ENCODE data around the gene TMEM86B. TPM values are rescaled to one million over a fixed set of nuclear protein-coding genes. Genes with fewer than 3 reads are reported as not detected.

Gene TMEM86B
- total RNA-seq, 3 donors from 2014 or later, result 5.8 to 6.9 (median 6.2) TPM

DNA sequence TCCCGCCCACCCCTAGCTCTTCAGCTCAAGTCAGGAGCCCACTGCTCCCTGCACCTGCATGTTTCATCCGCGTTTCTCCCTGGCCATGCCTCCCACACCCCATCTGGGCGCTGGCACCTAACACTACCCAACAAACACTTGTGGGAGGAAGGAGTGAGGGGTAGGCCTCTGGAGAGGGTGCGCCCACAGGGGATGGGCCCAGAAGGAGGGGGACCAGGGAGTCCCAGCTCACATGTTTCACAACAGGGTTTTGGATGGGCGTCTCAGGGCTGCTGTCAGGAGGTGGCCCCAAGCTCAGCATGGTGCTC, 12.1 kb upstream of the TMEM86B start:
- Mint-ChIP-seq H3K9me3 (no peaks in the 10 kb centered on the region), H3K4me1 (ENCODE audit: low read depth) (peaks cover 2% of the 10 kb centered on the region), H3K27me3 (ENCODE audit: low read depth) (no peaks in the 10 kb centered on the region), H3K36me3 (ENCODE audit: insufficient read depth) (peaks cover 31% of the 10 kb centered on the region), H3K4me3 (no peak overlapping the region)
- no peak for ATAC-seq
- no peak for DNase-seq

DNA sequence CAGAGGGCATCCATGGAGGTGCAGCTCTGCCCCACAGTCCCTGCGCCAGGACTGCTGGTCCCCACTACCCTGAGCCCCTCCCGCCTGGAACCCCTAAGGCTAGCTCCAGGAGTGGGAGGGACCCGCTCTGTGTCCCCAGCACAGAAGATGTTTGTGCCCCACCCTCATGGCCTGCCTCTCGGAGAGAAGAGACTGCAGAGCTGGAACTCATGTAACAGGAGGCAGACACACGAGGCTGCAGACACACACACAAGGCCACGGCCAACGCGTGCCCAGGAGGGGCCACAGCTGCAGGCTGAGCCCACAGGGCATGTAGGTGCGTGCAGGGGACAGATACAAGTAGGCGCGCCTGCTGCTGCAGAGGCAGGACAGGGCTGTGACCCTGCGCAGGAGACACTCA, 10.4 kb upstream of the TMEM86B start:
- ATAC-seq (no peak), DNase-seq (no peak)
- H3K36me3 Mint-ChIP-seq (ENCODE audit: insufficient read depth), result peaks cover 44% of the 10 kb centered on the region
- H3K27me3 Mint-ChIP-seq (ENCODE audit: low read depth), result no peaks in the 10 kb centered on the region
- peaks cover 2% of the 10 kb centered on the region for H3K4me1 Mint-ChIP-seq (ENCODE audit: low read depth)
- H3K9me3 Mint-ChIP-seq, result no peaks in the 10 kb centered on the region
- no peak overlapping the region for H3K4me3 Mint-ChIP-seq

DNA sequence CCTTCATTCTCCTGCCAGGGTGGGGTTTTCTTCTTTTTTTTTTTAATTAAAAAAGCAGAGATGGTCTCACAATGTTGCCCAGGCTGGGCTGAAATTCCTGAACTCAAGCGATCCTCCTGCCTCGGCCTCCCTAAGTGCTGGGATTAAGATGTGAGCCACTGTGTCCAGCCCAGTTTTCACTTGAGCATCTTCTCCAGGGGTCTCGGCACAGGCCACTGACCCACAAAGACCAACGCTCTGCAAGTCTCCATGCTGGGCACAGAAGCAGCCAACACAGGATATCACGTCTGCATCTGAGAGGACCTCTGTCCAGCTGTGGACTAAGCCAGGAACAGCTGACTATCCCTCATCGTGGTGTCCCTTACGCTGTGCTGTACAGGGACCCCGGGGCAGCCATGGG, 9.5 kb upstream of the TMEM86B start:
- ATAC-seq (no peak), DNase-seq (no peak)
- Mint-ChIP-seq H3K4me3 (no peak overlapping the region), H3K9me3 (no peaks in the 10 kb centered on the region), H3K27me3 (ENCODE audit: low read depth) (no peaks in the 10 kb centered on the region), H3K36me3 (ENCODE audit: insufficient read depth) (peaks cover 49% of the 10 kb centered on the region), H3K4me1 (ENCODE audit: low read depth) (peaks cover 2% of the 10 kb centered on the region)

DNA sequence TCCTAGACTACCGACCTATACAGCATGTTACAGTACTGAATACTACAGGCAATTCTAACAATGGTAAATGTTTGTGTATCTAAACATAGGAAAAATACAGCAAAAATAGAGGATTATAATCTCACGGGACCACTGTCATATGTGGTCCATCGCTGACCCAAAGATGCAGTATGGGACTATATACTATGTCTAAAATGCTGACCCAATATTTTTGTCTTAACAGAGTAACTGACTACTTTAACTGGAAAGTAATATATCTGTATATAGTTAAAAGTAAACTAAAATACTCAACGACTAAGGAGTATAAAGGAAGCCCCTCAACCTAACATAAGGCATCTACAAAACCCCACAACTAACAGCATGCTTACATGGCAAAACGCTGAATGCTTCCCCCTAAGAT, 4.4 kb upstream of the TMEM86B start:
- ATAC-seq, result no peak
- Mint-ChIP-seq H3K27me3 (ENCODE audit: low read depth) (no peaks in the 10 kb centered on the region), H3K9me3 (no peaks in the 10 kb centered on the region), H3K4me3 (no peak overlapping the region), H3K36me3 (ENCODE audit: insufficient read depth) (peaks cover 46% of the 10 kb centered on the region), H3K4me1 (ENCODE audit: low read depth) (no peaks in the 10 kb centered on the region)
- no peak for DNase-seq

DNA sequence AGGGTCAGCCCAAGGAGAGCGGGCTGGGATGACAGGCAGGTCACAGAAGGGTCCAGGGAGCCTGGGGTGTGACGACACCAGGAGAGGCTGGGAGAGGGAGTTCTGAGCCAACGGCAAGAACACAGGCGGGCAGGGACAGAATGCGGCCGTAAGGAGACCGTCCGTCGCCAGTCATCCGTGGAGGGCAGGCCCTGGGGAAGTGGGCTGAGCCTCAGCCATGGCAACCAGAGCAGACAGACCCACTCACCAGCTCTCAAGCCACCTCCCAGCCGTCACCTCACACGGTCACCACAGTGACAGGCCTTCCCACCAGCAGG, 3.7 kb upstream of the TMEM86B start:
- Mint-ChIP-seq H3K27me3 (ENCODE audit: low read depth) (no peaks in the 10 kb centered on the region), H3K4me1 (ENCODE audit: low read depth) (no peaks in the 10 kb centered on the region), H3K4me3 (no peak overlapping the region), H3K9me3 (no peaks in the 10 kb centered on the region), H3K36me3 (ENCODE audit: insufficient read depth) (peaks cover 46% of the 10 kb centered on the region)
- DNase-seq (no peak), ATAC-seq (no peak)

DNA sequence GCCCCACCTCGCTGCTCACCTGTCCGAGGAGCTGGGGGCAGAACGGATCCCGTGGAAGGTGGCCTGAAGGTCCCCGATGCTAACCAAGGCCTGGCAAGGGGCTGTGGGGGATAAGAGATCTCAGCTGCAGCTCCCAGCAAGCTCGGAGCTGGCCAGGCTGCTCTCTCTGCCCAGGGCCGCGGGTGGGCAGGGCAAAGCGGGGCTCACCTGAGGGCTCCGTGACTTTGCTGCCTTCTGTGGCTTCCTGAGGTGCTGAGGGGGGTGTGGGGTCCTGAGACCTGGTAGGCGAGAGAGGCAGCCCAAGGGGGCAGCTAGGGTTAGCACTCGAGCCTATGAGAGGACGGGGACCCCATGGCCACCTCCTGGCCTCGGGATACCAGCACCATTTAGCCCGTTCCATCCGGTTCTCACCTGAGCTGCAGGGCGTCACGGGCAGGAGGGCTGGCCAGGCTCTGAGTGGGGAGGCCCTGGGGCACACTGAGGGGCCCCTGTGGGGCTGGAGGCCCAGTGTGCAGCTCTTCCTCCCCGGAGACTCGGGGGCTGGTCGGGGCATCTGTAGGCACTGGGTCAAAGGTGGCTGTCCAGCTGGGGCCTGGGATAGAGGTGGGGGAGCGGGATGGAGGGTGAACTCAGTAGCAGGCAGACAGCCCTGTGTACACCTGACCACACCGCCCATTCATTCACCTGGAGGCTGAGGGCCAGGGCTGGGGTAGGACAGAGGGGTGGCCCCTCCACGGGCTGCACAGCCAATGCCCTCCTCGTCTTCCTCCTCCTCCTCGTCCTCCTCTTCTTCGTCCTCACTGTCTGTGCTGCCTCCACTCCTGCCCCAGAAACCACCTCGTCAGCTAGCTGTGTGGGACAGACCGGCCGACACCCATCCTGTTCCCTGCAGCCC, 3.1 kb upstream of the TMEM86B start:
- Mint-ChIP-seq H3K27me3 (ENCODE audit: low read depth) (no peaks in the 10 kb centered on the region), H3K9me3 (no peaks in the 10 kb centered on the region), H3K36me3 (ENCODE audit: insufficient read depth) (peaks cover 40% of the 10 kb centered on the region), H3K4me1 (ENCODE audit: low read depth) (no peaks in the 10 kb centered on the region), H3K4me3 (no peak overlapping the region)
- DNase-seq (no peak), ATAC-seq (no peak)

DNA sequence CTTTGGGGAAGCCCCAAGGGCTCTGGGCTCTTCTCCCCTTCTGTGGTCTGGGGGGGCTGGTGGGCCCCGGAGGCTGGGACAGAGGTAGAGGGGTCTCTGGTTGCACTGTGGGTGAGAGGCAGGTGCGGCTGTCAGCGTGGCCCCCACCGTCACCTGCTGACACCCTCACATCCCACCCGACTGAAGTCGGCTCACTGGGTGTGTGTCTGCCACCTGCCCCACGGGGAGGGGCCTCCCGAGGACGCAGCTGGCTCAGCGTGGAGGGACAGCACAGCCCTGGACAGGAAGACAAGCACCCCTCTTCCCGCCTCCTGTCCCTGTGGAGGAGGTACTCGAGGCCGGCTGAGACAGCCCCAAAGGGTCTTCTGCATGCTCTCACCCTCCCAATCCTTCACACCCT, 2.2 kb upstream of the TMEM86B start:
- Mint-ChIP-seq H3K36me3 (ENCODE audit: insufficient read depth) (peaks cover 33% of the 10 kb centered on the region), H3K27me3 (ENCODE audit: low read depth) (no peaks in the 10 kb centered on the region), H3K9me3 (no peaks in the 10 kb centered on the region), H3K4me3 (no peak overlapping the region), H3K4me1 (ENCODE audit: low read depth) (no peaks in the 10 kb centered on the region)
- DNase-seq, result no peak
- ATAC-seq, result no peak

DNA sequence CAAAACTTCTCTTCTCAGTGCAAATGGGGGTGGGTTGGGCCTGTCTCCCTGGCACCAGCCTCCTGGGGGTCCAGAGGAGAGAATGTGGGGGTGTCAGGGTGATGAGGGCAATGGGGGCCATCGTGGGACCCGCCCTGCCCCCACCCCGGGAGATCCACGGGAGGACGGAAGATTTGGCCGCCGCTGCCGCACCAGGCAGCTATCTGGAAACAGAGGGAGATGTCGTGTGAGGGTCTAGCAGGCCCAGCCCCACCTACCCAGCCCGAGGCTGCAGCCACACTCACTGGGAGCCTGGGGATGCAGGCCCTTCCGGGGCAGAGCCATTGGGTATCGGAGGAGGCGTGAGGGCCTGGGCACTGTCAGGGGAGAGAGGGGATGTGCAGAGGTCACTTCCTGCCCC, 1.8 kb upstream of the TMEM86B start:
- H3K4me3 Mint-ChIP-seq, result no peak overlapping the region
- H3K4me1 Mint-ChIP-seq (ENCODE audit: low read depth), result peaks cover 2% of the 10 kb centered on the region
- H3K27me3 Mint-ChIP-seq (ENCODE audit: low read depth), result no peaks in the 10 kb centered on the region
- ATAC-seq, result no peak
- H3K9me3 Mint-ChIP-seq, result no peaks in the 10 kb centered on the region
- DNase-seq, result no peak
- peaks cover 36% of the 10 kb centered on the region for H3K36me3 Mint-ChIP-seq (ENCODE audit: insufficient read depth)

DNA sequence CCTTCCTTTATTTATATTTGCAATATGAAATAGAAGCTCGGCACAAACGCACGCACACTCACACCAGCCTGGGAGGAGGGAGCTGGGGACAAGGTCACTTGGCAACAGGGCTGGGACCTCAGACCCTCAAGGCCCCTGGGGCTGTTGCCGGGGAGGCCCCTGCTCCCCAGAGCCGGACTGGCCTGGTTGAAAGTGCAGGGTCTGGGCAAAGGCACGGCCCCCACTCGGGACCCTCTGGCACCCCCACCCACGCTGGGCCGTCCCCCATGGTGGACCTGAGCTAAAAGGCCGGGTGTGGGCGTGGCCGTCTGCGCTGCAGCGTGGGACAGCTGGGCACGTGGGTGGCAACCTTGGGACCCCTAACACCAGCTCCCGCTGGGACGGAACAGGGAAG, 1.2 kb upstream of the TMEM86B start:
- ATAC-seq (no peak), DNase-seq (no peak)
- H3K27me3 Mint-ChIP-seq (ENCODE audit: low read depth), result no peaks in the 10 kb centered on the region
- H3K4me1 Mint-ChIP-seq (ENCODE audit: low read depth), result peaks cover 2% of the 10 kb centered on the region
- peaks cover 31% of the 10 kb centered on the region for H3K36me3 Mint-ChIP-seq (ENCODE audit: insufficient read depth)
- no peaks in the 10 kb centered on the region for H3K9me3 Mint-ChIP-seq
- H3K4me3 Mint-ChIP-seq, result no peak overlapping the region

DNA sequence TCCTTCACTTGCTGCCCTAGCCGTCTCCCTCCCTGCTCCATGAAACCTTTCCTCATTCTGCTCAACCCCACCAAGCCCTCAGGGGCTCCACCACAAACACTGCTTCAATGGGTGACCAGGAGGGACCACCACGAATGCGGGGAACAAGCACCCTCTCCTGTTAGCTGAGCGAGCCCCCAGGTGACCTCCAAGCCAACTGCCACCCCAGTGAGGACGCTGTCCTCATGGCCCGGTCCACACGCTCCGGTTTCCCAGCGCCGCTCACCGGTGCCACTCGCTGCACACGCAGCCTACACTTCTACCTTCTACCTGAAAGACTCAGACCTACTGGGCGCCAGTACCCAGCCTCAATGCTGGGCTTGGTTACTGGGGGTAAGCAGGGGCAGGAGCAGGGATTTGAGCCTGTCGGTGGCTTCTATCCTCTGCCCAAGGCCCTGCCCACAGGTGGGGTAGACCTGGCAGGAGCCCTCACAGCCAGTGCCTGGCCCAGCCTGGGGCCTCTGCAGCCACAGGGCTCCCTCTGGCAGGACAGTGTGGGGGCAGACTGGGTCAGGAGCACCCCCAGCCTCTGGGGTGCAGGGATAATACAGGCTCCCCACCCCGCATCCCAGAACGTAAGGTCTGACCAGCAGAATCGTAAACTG, 704 bp upstream of the TMEM86B start:
- H3K4me3 Mint-ChIP-seq, result no peak overlapping the region
- no peaks in the 10 kb centered on the region for H3K9me3 Mint-ChIP-seq
- no peak for DNase-seq
- H3K4me1 Mint-ChIP-seq (ENCODE audit: low read depth), result peaks cover 2% of the 10 kb centered on the region
- H3K27me3 Mint-ChIP-seq (ENCODE audit: low read depth), result no peaks in the 10 kb centered on the region
- peaks cover 26% of the 10 kb centered on the region for H3K36me3 Mint-ChIP-seq (ENCODE audit: insufficient read depth)
- ATAC-seq, result no peak

DNA sequence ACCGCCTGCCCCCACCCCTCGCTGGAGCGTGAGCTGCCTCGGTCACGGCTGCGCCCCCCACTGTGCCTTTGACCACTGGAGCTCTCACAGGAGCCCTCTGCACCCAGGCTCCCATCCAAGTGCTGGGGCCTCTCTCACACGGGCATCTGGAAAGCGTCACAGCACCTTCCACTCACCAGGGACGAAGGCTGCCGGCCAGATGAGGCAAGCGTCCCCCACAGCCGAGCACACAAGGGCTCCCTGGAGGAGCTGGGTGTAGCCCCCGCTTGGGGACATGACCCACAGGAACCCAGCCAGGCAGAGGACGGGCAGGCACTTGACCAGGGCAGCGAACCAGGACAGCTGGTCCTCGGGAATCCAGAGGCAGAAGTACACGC, 560 bp downstream of the TMEM86B start:
- H3K9me3 Mint-ChIP-seq, result no peaks in the 10 kb centered on the region
- no peaks in the 10 kb centered on the region for H3K27me3 Mint-ChIP-seq (ENCODE audit: low read depth)
- peaks cover 2% of the 10 kb centered on the region for H3K4me1 Mint-ChIP-seq (ENCODE audit: low read depth)
- H3K4me3 Mint-ChIP-seq, result no peak overlapping the region
- H3K36me3 Mint-ChIP-seq (ENCODE audit: insufficient read depth), result peaks cover 18% of the 10 kb centered on the region
- DNase-seq, result no peak
- ATAC-seq, result no peak

DNA sequence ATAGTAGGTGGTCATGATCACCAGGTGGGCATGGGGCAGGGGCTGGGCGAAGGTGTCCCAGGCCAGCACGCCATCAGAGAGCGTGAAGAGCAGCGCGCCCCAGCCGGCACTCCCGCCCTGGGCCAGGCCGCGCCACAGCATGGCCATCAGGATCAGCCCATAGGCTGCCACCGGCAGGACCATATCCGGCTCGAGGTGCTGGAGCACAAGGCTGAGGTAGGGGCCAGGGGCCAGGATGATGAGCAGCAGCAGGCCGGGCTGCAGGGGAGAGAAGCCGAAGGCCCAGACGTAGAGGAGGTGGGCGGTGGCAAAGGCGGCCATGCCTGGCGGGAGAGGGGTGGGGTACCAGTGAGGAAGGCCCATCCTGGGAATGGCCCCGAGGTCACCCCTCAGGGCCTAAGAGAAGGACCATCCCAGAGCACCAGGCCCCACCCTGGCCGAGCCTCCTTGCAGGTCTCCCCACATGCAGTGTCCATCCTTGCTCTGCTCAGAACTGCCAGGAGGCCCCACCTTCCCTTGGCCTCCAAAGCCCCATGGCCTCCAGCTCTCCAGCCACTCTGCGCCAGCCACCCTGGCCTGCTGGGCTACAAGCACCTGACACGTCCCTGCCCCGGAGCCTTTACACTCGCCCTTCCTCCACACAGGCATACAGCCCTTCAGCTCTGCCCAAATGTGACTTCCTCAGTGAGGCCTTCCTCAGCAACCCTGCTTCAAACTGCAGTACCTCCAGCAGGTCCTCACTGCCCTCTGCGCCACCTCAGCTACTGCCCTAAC, 1.1 kb downstream of the TMEM86B start:
- DNase-seq (no peak), ATAC-seq (no peak)
- H3K9me3 Mint-ChIP-seq, result no peaks in the 10 kb centered on the region
- H3K4me3 Mint-ChIP-seq, result no peak overlapping the region
- H3K4me1 Mint-ChIP-seq (ENCODE audit: low read depth), result peaks cover 2% of the 10 kb centered on the region
- H3K36me3 Mint-ChIP-seq (ENCODE audit: insufficient read depth), result peaks cover 14% of the 10 kb centered on the region
- no peaks in the 10 kb centered on the region for H3K27me3 Mint-ChIP-seq (ENCODE audit: low read depth)

DNA sequence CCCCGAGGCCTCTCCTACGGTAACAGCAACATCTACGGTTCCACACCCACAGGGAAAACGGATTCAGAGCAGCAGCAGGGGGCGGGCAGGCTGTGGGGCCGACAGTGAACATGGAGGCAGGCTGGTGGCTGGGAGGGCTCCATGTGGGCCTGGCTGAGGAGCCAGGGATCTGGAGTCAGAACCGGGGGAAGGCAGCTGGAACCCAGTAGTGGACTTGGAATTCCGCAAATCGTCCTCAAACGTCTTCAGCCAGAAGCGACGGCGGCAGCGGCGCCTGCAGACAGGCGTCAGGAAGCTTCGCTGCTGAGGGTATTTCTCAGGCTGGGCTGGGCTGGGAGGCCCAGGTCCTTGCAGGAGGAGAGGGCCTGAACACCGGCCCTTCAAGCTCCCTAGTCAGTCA, 1.8 kb downstream of the TMEM86B start:
- Mint-ChIP-seq H3K4me1 (ENCODE audit: low read depth) (peaks cover 2% of the 10 kb centered on the region), H3K36me3 (ENCODE audit: insufficient read depth) (peaks cover 10% of the 10 kb centered on the region), H3K27me3 (ENCODE audit: low read depth) (no peaks in the 10 kb centered on the region), H3K4me3 (no peak overlapping the region), H3K9me3 (no peaks in the 10 kb centered on the region)
- no peak for ATAC-seq
- DNase-seq, result no peak

DNA sequence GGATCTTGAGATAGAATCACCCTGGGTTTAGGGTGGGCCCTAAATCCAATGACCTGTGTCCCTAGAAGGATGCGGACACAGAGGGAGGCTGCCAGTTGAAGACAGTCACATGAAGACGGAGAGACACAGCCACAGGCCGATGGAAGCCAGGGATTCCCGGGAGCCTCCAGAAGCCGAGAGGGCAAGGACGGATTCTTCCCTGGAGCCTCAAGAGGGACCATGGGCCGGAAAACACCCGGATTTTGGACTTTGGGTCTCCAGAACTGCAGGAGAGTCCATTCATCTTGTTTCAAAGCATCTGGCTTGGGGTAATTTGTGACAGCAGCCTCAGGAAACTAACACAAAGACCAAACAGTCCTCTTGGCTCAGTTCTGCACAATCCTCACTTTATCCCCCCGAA, 2.3 kb downstream of the TMEM86B start:
- DNase-seq (no peak), ATAC-seq (no peak)
- Mint-ChIP-seq H3K27me3 (ENCODE audit: low read depth) (no peaks in the 10 kb centered on the region), H3K4me3 (no peak overlapping the region), H3K36me3 (ENCODE audit: insufficient read depth) (peaks cover 13% of the 10 kb centered on the region), H3K4me1 (ENCODE audit: low read depth) (peaks cover 2% of the 10 kb centered on the region), H3K9me3 (peaks cover 3% of the 10 kb centered on the region)
